Neutrophil (primary cell): ENCODE measurements around the gene TKT.

Experiments
- H3K27ac ChIP-seq: fragments of 200-600 bp; sonication (generic); 2 replicates; pipeline ENCODE4 v1.5.1; 2016; ENCODE audit warnings: mild to moderate bottlenecking, moderate library complexity
- H3K27me3 ChIP-seq: fragments of 200-600 bp; sonication (generic); 2 replicates; pipeline ENCODE4 v1.6.0; 2016; ENCODE audit warnings: mild to moderate bottlenecking
- H3K36me3 ChIP-seq: fragments of 200-600 bp; sonication (generic); 2 replicates; pipeline ENCODE4 v1.5.1; 2017
- H3K4me1 ChIP-seq, 2 experiments: fragments of 200-600 bp in 1 of 2; sonication (generic) in 1 of 2; 1 replicate in 1 of 2; 2 replicates in 1 of 2; pipeline versions ENCODE4 v1.5.1 to v1.6.1; 2013 to 2016; ENCODE audit warnings: low read depth in 1 of 2, low read length in 1 of 2, mild to moderate bottlenecking in 1 of 2, moderate library complexity in 1 of 2; ENCODE audit not compliant: control insufficient read depth in 1 of 2, insufficient read depth in 1 of 2
- H3K4me3 ChIP-seq, 2 experiments: fragments of 200-600 bp in 1 of 2; sonication (generic) in 1 of 2; 1 replicate in 1 of 2; 2 replicates in 1 of 2; pipeline ENCODE4 v1.5.1; 2013 to 2016; ENCODE audit warnings: low read depth in 1 of 2, low read length in 1 of 2, mild to moderate bottlenecking in 1 of 2, moderate library complexity in 1 of 2
- H3K9me3 ChIP-seq: fragments of 200-600 bp; sonication (generic); 2 replicates; pipeline ENCODE4 v1.5.1; 2016
- TF ChIP-seq, protein P1 (sequence below): fragments of 200-600 bp; sonication (generic); IDR thresholded peaks from 2 replicates; pipeline ENCODE4 v1.5.1; 2016; ENCODE audit warnings: antibody characterized with exemption

The TKT gene

DNA sequence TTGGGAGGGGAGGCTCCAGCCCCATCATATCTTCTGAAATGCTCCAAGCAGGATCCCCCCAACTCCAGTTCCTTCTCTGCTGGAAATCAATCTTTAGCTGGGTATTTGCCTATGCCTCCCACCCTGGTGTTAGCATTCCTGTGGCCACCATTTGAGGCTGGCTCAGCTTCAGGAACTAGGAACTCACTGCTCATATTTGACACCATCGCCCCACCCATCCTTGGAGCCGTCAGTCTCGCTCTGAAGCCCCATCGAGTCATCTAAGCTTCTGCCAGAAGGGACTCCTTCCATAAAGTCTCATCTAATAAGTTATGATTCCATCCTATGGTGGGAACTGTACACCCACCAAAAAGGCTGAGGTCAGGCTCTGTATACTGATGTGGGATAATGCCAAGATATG is 68.4 kb downstream of the TKT start:
- H3K4me1 ChIP-seq: no peaks in the 10 kb centered on the region
- H3K27ac ChIP-seq: no peak overlapping the region
- TF ChIP-seq, protein P1, sequence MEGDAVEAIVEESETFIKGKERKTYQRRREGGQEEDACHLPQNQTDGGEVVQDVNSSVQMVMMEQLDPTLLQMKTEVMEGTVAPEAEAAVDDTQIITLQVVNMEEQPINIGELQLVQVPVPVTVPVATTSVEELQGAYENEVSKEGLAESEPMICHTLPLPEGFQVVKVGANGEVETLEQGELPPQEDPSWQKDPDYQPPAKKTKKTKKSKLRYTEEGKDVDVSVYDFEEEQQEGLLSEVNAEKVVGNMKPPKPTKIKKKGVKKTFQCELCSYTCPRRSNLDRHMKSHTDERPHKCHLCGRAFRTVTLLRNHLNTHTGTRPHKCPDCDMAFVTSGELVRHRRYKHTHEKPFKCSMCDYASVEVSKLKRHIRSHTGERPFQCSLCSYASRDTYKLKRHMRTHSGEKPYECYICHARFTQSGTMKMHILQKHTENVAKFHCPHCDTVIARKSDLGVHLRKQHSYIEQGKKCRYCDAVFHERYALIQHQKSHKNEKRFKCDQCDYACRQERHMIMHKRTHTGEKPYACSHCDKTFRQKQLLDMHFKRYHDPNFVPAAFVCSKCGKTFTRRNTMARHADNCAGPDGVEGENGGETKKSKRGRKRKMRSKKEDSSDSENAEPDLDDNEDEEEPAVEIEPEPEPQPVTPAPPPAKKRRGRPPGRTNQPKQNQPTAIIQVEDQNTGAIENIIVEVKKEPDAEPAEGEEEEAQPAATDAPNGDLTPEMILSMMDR: no peak
- peaks cover 100% of the 10 kb centered on the region for H3K36me3 ChIP-seq
- H3K9me3 ChIP-seq: no peaks in the 10 kb centered on the region
- no peak overlapping the region for H3K4me3 ChIP-seq
- no peaks in the 10 kb centered on the region for H3K27me3 ChIP-seq

DNA sequence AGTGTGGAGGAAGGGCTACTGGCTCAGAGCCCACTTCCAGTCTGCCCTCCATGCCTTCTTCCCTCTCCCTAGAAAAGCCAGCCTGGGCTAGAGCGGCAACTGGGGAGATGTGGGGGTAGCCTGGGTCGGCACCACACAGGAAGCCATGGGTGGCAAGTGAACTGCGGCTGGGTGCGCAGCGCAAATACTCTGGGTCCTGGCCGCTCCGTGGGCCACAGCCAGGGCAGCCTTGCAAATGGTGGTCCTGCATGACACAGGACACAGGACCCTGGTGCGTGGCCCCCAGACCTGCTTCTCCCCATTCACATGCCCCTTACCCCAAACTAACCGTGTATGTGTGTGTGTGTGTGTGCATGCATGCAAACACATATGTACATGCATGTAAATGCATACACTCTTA is 69.1 kb downstream of the TKT start:
- Histone ChIP-seq H3K27me3 (no peaks in the 10 kb centered on the region), H3K9me3 (no peaks in the 10 kb centered on the region), H3K4me3 (no peak overlapping the region), H3K27ac (no peak overlapping the region), H3K4me1 (no peaks in the 10 kb centered on the region), H3K36me3 (peaks cover 100% of the 10 kb centered on the region)
- TF ChIP-seq, protein P1: no peak

DNA sequence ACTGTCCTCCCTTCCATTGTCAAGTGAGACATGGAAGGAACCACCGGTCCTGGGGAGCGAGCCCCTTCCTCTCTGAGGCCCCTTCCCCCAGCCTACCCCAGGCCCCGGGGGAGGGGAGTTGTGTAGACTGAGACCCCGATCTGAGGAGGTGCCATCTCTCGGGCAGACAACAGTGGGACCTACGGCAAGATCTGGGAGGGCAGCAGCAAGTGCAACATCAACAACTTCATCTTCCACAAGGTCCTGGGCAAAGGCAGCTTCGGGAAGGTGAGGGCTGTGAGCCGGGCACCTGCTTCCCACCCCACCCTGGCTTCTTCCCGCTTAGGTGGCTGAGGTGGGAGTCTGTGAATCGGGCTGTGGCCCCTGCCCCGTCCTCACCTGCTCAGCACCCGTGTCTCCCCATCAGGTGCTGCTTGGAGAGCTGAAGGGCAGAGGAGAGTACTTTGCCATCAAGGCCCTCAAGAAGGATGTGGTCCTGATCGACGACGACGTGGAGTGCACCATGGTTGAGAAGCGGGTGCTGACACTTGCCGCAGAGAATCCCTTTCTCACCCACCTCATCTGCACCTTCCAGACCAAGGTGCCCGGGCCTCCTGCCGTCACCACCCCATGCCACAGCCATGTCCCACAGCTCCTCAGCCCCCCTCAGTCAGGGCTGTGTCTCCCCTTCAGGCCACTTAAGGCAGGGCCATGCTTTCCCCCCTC is 69.9 kb downstream of the TKT start:
- H3K9me3 ChIP-seq: no peaks in the 10 kb centered on the region
- H3K4me3 ChIP-seq: no peak overlapping the region
- H3K4me1 ChIP-seq: no peaks in the 10 kb centered on the region
- H3K27me3 ChIP-seq: no peaks in the 10 kb centered on the region
- H3K36me3 ChIP-seq: peaks cover 100% of the 10 kb centered on the region
- TF ChIP-seq, protein P1: no peak
- H3K27ac ChIP-seq: no peak overlapping the region

DNA sequence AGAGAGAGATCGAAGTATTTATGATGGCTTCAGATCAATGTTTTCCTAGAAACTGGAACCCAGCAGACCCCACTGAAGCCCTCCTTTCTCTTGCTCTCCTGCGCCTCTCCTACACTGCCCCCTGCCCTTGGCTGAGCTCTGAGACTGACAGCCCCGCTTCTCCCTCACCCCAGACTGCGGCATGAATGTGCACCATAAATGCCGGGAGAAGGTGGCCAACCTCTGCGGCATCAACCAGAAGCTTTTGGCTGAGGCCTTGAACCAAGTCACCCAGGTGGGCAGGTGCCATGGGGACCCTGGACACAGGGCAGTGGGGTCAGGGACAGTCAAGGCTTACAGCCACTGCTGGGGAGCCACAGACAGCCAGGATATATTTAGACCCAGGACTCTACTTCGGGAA is 71.1 kb downstream of the TKT start:
- no peaks in the 10 kb centered on the region for H3K9me3 ChIP-seq
- H3K27ac ChIP-seq: peak overlapping the region; percentile 23
- H3K4me1 ChIP-seq: peaks cover 9 to 11% of the 10 kb centered on the region in 2 experiments
- H3K36me3 ChIP-seq: peaks cover 100% of the 10 kb centered on the region
- H3K4me3 ChIP-seq: no peak overlapping the region
- H3K27me3 ChIP-seq: no peaks in the 10 kb centered on the region
- TF ChIP-seq, protein P1: no peak

DNA sequence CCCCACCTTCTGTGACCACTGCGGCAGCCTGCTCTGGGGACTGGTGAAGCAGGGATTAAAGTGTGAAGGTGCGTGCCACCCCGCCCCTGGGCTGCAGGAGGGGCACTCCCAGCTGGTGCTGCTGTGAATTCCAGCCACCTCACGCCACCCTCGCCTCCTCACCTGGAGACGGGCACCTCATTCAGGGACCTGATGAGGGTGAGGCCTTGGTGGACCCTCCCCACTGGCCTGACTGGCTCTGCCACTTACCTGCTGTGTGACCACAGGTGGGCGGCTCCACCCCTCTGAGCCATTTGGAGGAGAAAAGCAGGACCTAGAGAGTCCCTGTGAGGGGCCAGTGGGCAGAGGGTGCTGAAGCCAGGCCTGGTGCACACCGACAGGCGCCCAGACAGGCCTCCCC is 72.3 kb downstream of the TKT start:
- Histone ChIP-seq H3K27me3 (no peaks in the 10 kb centered on the region), H3K9me3 (no peaks in the 10 kb centered on the region), H3K4me3 (no peak overlapping the region), H3K4me1 (peaks cover 9 to 11% of the 10 kb centered on the region in 2 experiments), H3K27ac (no peak overlapping the region), H3K36me3 (peaks cover 100% of the 10 kb centered on the region)
- TF ChIP-seq, protein P1: no peak
